GM12878 (cell line): Measurements from ENCODE around the gene NHERF2. TPM values are rescaled to one million over a fixed set of nuclear protein-coding genes. Genes with fewer than 3 reads are reported as not detected.

ENCODE experiments used
- ATF7 ChIP-seq: fragments of 450-650 bp; IDR thresholded peaks from 2 replicates; pipeline ENCODE4 v1.6.1; 2016; ENCODE audit warnings: low read depth, mild to moderate bottlenecking
- BMI1 ChIP-seq: fragments of 450-650 bp; IDR thresholded peaks from 2 replicates; pipeline ENCODE4 v1.6.1; 2016; ENCODE audit warnings: mild to moderate bottlenecking, moderate library complexity, borderline replicate concordance
- BRCA1 ChIP-seq: IDR thresholded peaks from 2 replicates; pipeline ENCODE4 v1.6.1; 2011; ENCODE audit warnings: low read depth, low read length, improper control_type of control experiment
- CBX3 ChIP-seq: fragments of 200-600 bp; sonication (generic); IDR thresholded peaks from 2 replicates; pipeline ENCODE4 v1.6.1; 2016; ENCODE audit warnings: low read depth, borderline replicate concordance
- CBX5 ChIP-seq: sonication (generic); IDR thresholded peaks from 2 replicates; pipeline ENCODE4 v1.6.1; 2016; ENCODE audit warnings: low read depth, moderate library complexity, mild to moderate bottlenecking, inconsistent platforms
- CHD1 ChIP-seq: IDR thresholded peaks from 2 replicates; pipeline ENCODE4 v1.6.1; 2012; ENCODE audit warnings: low read depth, low read length, improper control_type of control experiment
- CHD4 ChIP-seq: fragments of 200-600 bp; sonication (generic); IDR thresholded peaks from 2 replicates; pipeline ENCODE4 v1.6.1; 2016; ENCODE audit warnings: mild to moderate bottlenecking
- EP300 ChIP-seq, 2 experiments: fragments of 150-350 bp in 1 of 2; IDR thresholded peaks; 2 replicates each; pipeline ENCODE4 v1.6.1; 2011 to 2012; ENCODE audit warnings: low read depth in 2 of 2, low read length in 2 of 2, borderline replicate concordance in 1 of 2, improper control_type of control experiment in 1 of 2, inconsistent platforms in 1 of 2; ENCODE audit not compliant: control insufficient read depth in 1 of 2
- ESRRA ChIP-seq: IDR thresholded peaks from 2 replicates; pipeline ENCODE4 v1.6.1; 2012; ENCODE audit warnings: mild to moderate bottlenecking, low read length, improper control_type of control experiment
- KLF5 ChIP-seq: fragments of 450-650 bp; IDR thresholded peaks from 2 replicates; pipeline ENCODE4 v1.6.1; 2014; ENCODE audit warnings: mild to moderate bottlenecking; ENCODE audit not compliant: partially characterized antibody
- MEF2B ChIP-seq: fragments of 450-650 bp; IDR thresholded peaks from 2 replicates; pipeline ENCODE4 v1.6.1; 2018; ENCODE audit warnings: mild to moderate bottlenecking, moderate library complexity; ENCODE audit not compliant: partially characterized antibody, poor library complexity, severe bottlenecking
- MTA3 ChIP-seq: IDR thresholded peaks from 2 replicates; pipeline ENCODE4 v1.6.1; 2012; ENCODE audit warnings: low read length, inconsistent platforms, borderline replicate concordance
- NRF1 ChIP-seq: conservative IDR thresholded peaks from 2 replicates; pipeline ENCODE4 v1.6.1; 2011; ENCODE audit warnings: mild to moderate bottlenecking, low read depth, low read length, improper control_type of control experiment
- PKNOX1 ChIP-seq: fragments of 450-650 bp; IDR thresholded peaks from 2 replicates; pipeline ENCODE4 v1.6.1; 2016; ENCODE audit warnings: mild to moderate bottlenecking
- RB1 ChIP-seq: fragments of 450-650 bp; formaldehyde crosslinking; IDR thresholded peaks from 2 replicates; pipeline ENCODE4 v1.6.1; 2017; ENCODE audit warnings: mild to moderate bottlenecking, borderline replicate concordance
- RBBP5 ChIP-seq: fragments of 200-600 bp; sonication (generic); conservative IDR thresholded peaks from 2 replicates; pipeline ENCODE4 v1.6.1; 2016
- RUNX3 ChIP-seq: IDR thresholded peaks from 2 replicates; pipeline ENCODE4 v1.6.1; 2012; ENCODE audit warnings: low read length, inconsistent platforms
- SIX5 ChIP-seq: IDR thresholded peaks from 2 replicates; pipeline ENCODE4 v1.6.1; 2011; ENCODE audit warnings: mild to moderate bottlenecking, low read depth, low read length, moderate library complexity; ENCODE audit not compliant: severe bottlenecking
- SREBF2 ChIP-seq: IDR thresholded peaks from 2 replicates; pipeline ENCODE4 v1.6.1; 2012; ENCODE audit warnings: mild to moderate bottlenecking, low read length
- ZNF217 ChIP-seq: fragments of 450-650 bp; IDR thresholded peaks from 2 replicates; pipeline ENCODE4 v1.6.1; 2017; ENCODE audit warnings: antibody characterized with exemption, mild to moderate bottlenecking
- ZNF274 ChIP-seq: IDR thresholded peaks from one replicate; pipeline ENCODE4 v1.8.0; 2011; ENCODE audit not compliant: insufficient read length, insufficient read depth
- ZZZ3 ChIP-seq: IDR thresholded peaks from 2 replicates; pipeline ENCODE4 v1.6.1; 2011; ENCODE audit warnings: low read depth; ENCODE audit not compliant: control insufficient read depth, insufficient read length
- polyA plus RNA-seq, 11 experiments: library from polyadenylated mRNA; depleted of rRNA in 4 of 11; unstranded in 6 of 11; stranded (reverse) in 5 of 11; fragments of >200 nt; fragmentation: Nextera tagmentation in 4 of 11; fragmentation: Illumina TruSeq in 1 of 11; extraction: Ambion mirVana in 4 of 11; extraction: Trizol in 1 of 11; gene quantifications; 1 replicate in 1 of 11; 2 replicates in 10 of 11; pipeline versions ENCODE4 v1.2.1 to v1.2.3, GENCODE V29; 2011 to 2016; ENCODE audit warnings: inconsistent platforms in 2 of 11, missing spikeins in 2 of 11, low read depth in 1 of 11
- total RNA-seq, 4 experiments: library from RNA; depleted of rRNA in 3 of 4; stranded (reverse); fragments of >200 nt in 3 of 4; fragmentation: Illumina TruSeq in 1 of 4; extraction: Trizol in 1 of 4; gene quantifications; 2 replicates each; pipeline versions ENCODE4 v1.2.1 to v1.2.3, GENCODE V29; 2013 to 2021
- TF ChIP-seq, protein P1 (sequence below): IDR thresholded peaks from 2 replicates; pipeline ENCODE4 v1.6.1; 2011; ENCODE audit warnings: mild to moderate bottlenecking, low read depth, low read length, moderate library complexity; ENCODE audit not compliant: insufficient replicate concordance
- TF ChIP-seq, protein P2 (sequence below): fragments of 450-650 bp; IDR thresholded peaks from 2 replicates; pipeline ENCODE4 v1.6.1; 2017; ENCODE audit warnings: mild to moderate bottlenecking, moderate library complexity
- TF ChIP-seq, protein P3 (sequence below): IDR thresholded peaks from 2 replicates; pipeline ENCODE4 v1.6.1; 2012; ENCODE audit warnings: low read depth, low read length, improper control_type of control experiment

The NHERF2 gene
- total and polyA plus RNA-seq, 10 of the 15 experiments (the other 5 are each of a cell fraction or from before 2014, with no cell fraction given), result 0.05 to 0.31 (median 0.08) TPM; not detected in 4

DNA sequence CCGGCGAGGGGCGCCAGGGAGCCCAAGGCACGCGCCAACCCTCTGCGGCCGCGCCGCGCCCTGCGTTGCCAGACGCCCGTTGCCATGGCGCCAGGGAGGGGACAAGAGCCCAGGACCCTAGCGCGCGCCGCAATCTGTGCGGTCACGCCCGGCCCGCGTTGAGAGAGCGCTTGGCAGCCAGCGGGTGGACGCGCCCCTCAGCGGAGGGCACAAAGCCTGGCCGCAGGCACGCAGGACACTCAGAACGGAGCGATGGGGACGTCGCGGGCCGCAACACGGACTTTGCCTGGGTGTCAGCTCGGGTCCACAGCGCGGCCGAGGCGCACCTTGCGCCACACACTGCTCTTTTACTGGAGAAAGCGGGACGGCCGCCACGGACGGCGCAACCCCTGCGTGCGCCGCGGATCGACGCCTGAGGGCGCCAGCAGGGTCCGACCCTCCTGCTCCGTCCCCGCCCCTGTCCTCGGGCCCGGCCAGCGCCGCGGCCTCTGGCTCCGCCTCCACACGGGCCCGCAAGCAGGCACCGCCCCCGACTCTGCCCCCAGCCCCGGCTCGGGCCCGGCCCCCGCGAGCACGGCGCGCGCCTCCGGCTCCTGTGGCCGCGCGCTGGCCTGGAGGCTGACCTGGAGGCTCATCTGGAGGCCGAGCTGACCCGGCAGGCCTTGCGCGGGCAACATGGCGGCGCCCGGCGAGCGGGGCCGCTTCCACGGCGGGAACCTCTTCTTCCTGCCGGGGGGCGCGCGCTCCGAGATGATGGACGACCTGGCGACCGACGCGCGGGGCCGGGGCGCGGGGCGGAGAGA is 43.0 kb upstream of the NHERF2 start, which contains the start of gene GFER (continued):
- TF ChIP-seq MEF2B, result no peak
- 0 out of 2 replicates have a peak, but pooled peaks have one; percentile 42 for TF ChIP-seq CHD1
- TF ChIP-seq BRCA1, result no peak
- TF ChIP-seq ZZZ3, result no peak
- no peak for TF ChIP-seq MTA3
- no peak for TF ChIP-seq CBX3
- TF ChIP-seq, protein P1, sequence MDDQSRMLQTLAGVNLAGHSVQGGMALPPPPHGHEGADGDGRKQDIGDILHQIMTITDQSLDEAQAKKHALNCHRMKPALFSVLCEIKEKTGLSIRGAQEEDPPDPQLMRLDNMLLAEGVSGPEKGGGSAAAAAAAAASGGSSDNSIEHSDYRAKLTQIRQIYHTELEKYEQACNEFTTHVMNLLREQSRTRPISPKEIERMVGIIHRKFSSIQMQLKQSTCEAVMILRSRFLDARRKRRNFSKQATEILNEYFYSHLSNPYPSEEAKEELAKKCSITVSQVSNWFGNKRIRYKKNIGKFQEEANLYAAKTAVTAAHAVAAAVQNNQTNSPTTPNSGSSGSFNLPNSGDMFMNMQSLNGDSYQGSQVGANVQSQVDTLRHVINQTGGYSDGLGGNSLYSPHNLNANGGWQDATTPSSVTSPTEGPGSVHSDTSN, result no peak
- TF ChIP-seq RB1, result peak; percentile 81; the same call in 1 of the 2 replicates
- TF ChIP-seq NRF1, result no peak
- no peak for TF ChIP-seq CBX5
- TF ChIP-seq KLF5, result no peak
- no peak for TF ChIP-seq ATF7
- TF ChIP-seq SIX5, result no peak
- no peak for TF ChIP-seq ZNF217
- TF ChIP-seq RBBP5, result no peak
- peak; percentile 68; the same call in 1 of the 2 replicates for TF ChIP-seq ESRRA
- TF ChIP-seq BMI1, result peak; percentile 57; the same call in 1 of the 2 replicates
- TF ChIP-seq, protein P2, sequence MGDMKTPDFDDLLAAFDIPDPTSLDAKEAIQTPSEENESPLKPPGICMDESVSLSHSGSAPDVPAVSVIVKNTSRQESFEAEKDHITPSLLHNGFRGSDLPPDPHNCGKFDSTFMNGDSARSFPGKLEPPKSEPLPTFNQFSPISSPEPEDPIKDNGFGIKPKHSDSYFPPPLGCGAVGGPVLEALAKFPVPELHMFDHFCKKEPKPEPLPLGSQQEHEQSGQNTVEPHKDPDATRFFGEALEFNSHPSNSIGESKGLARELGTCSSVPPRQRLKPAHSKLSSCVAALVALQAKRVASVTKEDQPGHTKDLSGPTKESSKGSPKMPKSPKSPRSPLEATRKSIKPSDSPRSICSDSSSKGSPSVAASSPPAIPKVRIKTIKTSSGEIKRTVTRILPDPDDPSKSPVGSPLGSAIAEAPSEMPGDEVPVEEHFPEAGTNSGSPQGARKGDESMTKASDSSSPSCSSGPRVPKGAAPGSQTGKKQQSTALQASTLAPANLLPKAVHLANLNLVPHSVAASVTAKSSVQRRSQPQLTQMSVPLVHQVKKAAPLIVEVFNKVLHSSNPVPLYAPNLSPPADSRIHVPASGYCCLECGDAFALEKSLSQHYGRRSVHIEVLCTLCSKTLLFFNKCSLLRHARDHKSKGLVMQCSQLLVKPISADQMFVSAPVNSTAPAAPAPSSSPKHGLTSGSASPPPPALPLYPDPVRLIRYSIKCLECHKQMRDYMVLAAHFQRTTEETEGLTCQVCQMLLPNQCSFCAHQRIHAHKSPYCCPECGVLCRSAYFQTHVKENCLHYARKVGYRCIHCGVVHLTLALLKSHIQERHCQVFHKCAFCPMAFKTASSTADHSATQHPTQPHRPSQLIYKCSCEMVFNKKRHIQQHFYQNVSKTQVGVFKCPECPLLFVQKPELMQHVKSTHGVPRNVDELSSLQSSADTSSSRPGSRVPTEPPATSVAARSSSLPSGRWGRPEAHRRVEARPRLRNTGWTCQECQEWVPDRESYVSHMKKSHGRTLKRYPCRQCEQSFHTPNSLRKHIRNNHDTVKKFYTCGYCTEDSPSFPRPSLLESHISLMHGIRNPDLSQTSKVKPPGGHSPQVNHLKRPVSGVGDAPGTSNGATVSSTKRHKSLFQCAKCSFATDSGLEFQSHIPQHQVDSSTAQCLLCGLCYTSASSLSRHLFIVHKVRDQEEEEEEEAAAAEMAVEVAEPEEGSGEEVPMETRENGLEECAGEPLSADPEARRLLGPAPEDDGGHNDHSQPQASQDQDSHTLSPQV, result 0 out of 2 replicates have a peak, but pooled peaks have one; percentile 48
- no peak for TF ChIP-seq ZNF274
- no peak for TF ChIP-seq PKNOX1
- TF ChIP-seq SREBF2, result no peak
- TF ChIP-seq RUNX3, result peak; percentile 55; the same call in 1 of the 2 replicates
- TF ChIP-seq, protein P3, sequence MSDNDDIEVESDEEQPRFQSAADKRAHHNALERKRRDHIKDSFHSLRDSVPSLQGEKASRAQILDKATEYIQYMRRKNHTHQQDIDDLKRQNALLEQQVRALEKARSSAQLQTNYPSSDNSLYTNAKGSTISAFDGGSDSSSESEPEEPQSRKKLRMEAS, result no peak; the same call in none of the 2 replicates
- no peak for TF ChIP-seq CHD4
- TF ChIP-seq EP300 (IDR thresholded peaks at IDR 0.05; ENCODE audit: borderline replicate concordance in 1 of 2, control insufficient read depth in 1 of 2, low read depth in 2 of 2, low read length in 2 of 2), result no peak
